Measurements from ENCODE around the gene NDNF.

NDNF gene

DNA sequence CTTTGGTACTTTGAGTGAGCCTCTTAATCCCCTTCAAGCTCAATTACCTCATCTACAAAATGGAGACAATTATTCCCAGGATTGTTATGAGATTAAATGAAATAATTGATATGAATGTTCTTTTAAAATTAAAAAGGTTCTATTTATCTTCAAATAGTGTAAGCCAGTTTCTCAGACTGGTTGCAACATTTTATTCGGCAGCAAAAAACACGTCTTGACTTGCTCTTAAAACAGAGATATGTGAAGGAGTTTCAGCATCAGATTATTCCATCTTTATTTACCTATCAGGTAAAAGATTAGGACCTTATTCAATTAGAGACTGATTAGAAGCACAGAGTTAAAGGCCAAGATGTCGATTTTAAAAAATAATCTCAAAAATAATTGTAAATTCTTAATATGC is 10.5 kb downstream of the NDNF start:
- DNase-seq (ENCODE audit: low read depth), result no peak
- TF ChIP-seq, protein P1, sequence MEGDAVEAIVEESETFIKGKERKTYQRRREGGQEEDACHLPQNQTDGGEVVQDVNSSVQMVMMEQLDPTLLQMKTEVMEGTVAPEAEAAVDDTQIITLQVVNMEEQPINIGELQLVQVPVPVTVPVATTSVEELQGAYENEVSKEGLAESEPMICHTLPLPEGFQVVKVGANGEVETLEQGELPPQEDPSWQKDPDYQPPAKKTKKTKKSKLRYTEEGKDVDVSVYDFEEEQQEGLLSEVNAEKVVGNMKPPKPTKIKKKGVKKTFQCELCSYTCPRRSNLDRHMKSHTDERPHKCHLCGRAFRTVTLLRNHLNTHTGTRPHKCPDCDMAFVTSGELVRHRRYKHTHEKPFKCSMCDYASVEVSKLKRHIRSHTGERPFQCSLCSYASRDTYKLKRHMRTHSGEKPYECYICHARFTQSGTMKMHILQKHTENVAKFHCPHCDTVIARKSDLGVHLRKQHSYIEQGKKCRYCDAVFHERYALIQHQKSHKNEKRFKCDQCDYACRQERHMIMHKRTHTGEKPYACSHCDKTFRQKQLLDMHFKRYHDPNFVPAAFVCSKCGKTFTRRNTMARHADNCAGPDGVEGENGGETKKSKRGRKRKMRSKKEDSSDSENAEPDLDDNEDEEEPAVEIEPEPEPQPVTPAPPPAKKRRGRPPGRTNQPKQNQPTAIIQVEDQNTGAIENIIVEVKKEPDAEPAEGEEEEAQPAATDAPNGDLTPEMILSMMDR (IDR thresholded peaks at IDR 0.05; ENCODE audit: low read depth, low read length, missing control alignments), result no peak
- H3K4me3 ChIP-seq (ENCODE audit: low read depth, low read length), result no peak overlapping the region

GRCh38 chr4:121061215-121061614 is 11.1 kb downstream of the NDNF start:
- H3K4me3 ChIP-seq (ENCODE audit: low read depth, low read length), result no peak overlapping the region
- DNase-seq (ENCODE audit: low read depth), result no peak
- TF ChIP-seq, protein P1 (IDR thresholded peaks at IDR 0.05; ENCODE audit: low read depth, low read length, missing control alignments), result no peak

- TF ChIP-seq, protein P1 (IDR thresholded peaks at IDR 0.05; ENCODE audit: low read depth, low read length, missing control alignments), result no peak
- H3K4me3 ChIP-seq (ENCODE audit: low read depth, low read length), result no peak overlapping the region
- no peak for DNase-seq (ENCODE audit: low read depth)
Observed at GRCh38 chr4:121057466-121057922, 14.8 kb downstream of the NDNF start.

DNA sequence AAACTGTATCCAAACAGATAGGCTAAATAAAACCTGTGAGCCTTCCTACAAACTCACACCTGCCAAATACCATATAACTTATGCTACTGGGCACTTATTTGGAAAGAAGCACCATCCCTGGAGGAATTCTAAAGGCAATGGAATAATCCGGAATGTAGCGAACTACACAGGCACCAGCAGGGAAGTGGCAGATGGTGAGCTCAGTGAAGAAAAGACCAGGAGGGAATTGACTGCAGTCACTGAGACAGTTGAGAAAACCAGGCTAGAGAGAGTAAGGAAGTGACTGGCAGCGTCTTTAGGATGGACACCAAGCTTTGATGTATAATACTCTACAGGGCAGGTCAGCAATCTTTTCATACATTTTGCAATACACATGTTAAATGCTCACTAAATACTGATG is 16.3 kb downstream of the NDNF start:
- TF ChIP-seq, protein P1 (IDR thresholded peaks at IDR 0.05; ENCODE audit: low read depth, low read length, missing control alignments), result no peak
- no peak overlapping the region for H3K4me3 ChIP-seq (ENCODE audit: low read depth, low read length)
- no peak for DNase-seq (ENCODE audit: low read depth)

- no peak for DNase-seq (ENCODE audit: low read depth)
- TF ChIP-seq, protein P1 (IDR thresholded peaks at IDR 0.05; ENCODE audit: low read depth, low read length, missing control alignments), result no peak
- no peak overlapping the region for H3K4me3 ChIP-seq (ENCODE audit: low read depth, low read length)
Observed at GRCh38 chr4:121054373-121054772, 18.0 kb downstream of the NDNF start.

DNA sequence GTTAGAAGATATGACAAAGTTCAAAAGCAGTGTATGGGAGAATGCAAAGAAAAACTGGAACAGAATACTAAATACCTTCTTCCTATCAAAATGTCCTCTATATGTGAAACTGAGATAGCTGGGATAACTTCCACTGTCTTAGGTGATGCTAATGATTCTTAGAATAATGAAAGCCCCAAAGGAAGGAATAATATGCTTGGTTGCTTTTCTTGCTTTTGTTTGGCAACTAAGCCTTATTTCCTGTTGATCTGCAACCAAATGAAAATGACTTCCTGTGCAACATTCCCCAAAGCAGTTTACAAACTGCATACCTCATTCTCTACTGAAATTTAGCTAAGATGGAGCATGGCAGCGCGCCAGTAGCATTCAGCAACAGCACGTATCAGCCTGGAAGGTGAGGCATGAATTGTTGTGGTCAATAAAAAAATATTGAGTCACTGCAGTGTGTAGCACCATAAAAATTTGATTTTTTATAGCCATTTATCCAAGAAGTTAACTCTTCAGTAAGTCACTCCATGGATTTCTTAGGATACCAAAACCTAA is 18.7 kb downstream of the NDNF start:
- no peak for DNase-seq (ENCODE audit: low read depth)

GRCh38 chr4:121050300-121050699 is 22.0 kb downstream of the NDNF start:
- H3K4me3 ChIP-seq (ENCODE audit: low read depth, low read length), result no peak overlapping the region
- TF ChIP-seq, protein P1 (IDR thresholded peaks at IDR 0.05; ENCODE audit: low read depth, low read length, missing control alignments), result peak; percentile 13
- no peak for DNase-seq (ENCODE audit: low read depth)

More for the DNA sequence above, 18.7 kb downstream of the NDNF start:
- no peak overlapping the region for H3K4me3 ChIP-seq (ENCODE audit: low read depth, low read length)
- TF ChIP-seq, protein P1 (IDR thresholded peaks at IDR 0.05; ENCODE audit: low read depth, low read length, missing control alignments), result no peak
